ENCODE measurements around the gene ASCC3. TPM values are rescaled to one million over a fixed set of nuclear protein-coding genes. Genes with fewer than 3 reads are reported as not detected.

Gene ASCC3
- polyA plus RNA-seq, 2 of the 4 experiments (the other 2 are of a cell fraction) = 17.4 to 35.3 TPM

- TF ChIP-seq CTCF (IDR thresholded peaks at IDR 0.05) (peak; percentile 42), SMC3 (IDR thresholded peaks at IDR 0.05) (peak; percentile 46; the same call in 2 of the 3 replicates), JUNB (IDR thresholded peaks at IDR 0.05) (no peak), RAD21 (conservative IDR thresholded peaks at IDR 0.05 in 1 of 2, IDR thresholded peaks at IDR 0.05 in 1 of 2) (peak; percentile 19 to 34; a peak in 2 of 5 replicates)
- H3K4me2 ChIP-seq = no peak overlapping the region
- no peak overlapping the region for H3K4me3 ChIP-seq
- no peak for FAIRE-seq
- POLR2A ChIA-PET = no interaction called here
- H3K9me3 ChIP-seq = no peaks in the 10 kb centered on the region
- DNase-seq (ENCODE audit: low read depth in 1 of 2, low spot score in 1 of 2) = peak; percentile 4 to 18
- no peak overlapping the region for H3K27ac ChIP-seq
- CTCF ChIA-PET = no interaction called here
- H3K4me1 ChIP-seq = no peaks in the 10 kb centered on the region
- ATAC-seq = no peak; a peak in 1 of 6 replicates
These were observed 308.0 kb downstream of the ASCC3 start for GRCh38 chr6:100573166-100573565.

- Histone ChIP-seq H3K27ac (no peak overlapping the region), H3K9me3 (no peaks in the 10 kb centered on the region), H3K4me2 (no peak overlapping the region), H3K4me1 (no peaks in the 10 kb centered on the region), H3K4me3 (no peak overlapping the region)
- ATAC-seq = no peak
- no peak for DNase-seq (ENCODE audit: low read depth in 1 of 2, low spot score in 1 of 2)
- CTCF ChIA-PET = no interaction called here
- TF ChIP-seq EP300 (IDR thresholded peaks at IDR 0.05) (no peak), CHD4 (IDR thresholded peaks at IDR 0.05; ENCODE audit: borderline replicate concordance) (no peak), GATA3 (IDR thresholded peaks at IDR 0.05; ENCODE audit: borderline replicate concordance) (no peak), ZSCAN20 (CRISPR knock-in tag; IDR thresholded peaks at IDR 0.05) (no peak), NR3C1 (IDR thresholded peaks at IDR 0.05) (no peak), RNF2 (IDR thresholded peaks at IDR 0.05; ENCODE audit: borderline replicate concordance, low read depth) (no peak), RAD21 (conservative IDR thresholded peaks at IDR 0.05 in 1 of 2, IDR thresholded peaks at IDR 0.05 in 1 of 2) (no peak), RCOR1 (IDR thresholded peaks at IDR 0.05; ENCODE audit: low read depth, low read length) (no peak), RFX5 (IDR thresholded peaks at IDR 0.05) (no peak), MAFK (IDR thresholded peaks at IDR 0.05; ENCODE audit: partially characterized antibody) (no peak), CBX2 (IDR thresholded peaks at IDR 0.05; ENCODE audit: borderline replicate concordance, low read depth) (no peak), POLR2AphosphoS2 (conservative IDR thresholded peaks at IDR 0.05; ENCODE audit: low read length) (no peak), FOSB (CRISPR knock-in tag; IDR thresholded peaks at IDR 0.05) (no peak), HEYL (CRISPR knock-in tag; IDR thresholded peaks at IDR 0.05) (no peak), POLR2A (IDR thresholded peaks at IDR 0.05; ENCODE audit: low read length) (no peak), MAZ (IDR thresholded peaks at IDR 0.05; ENCODE audit: borderline replicate concordance, low read depth, low read length) (no peak), NFE2L2 (conservative IDR thresholded peaks at IDR 0.05; ENCODE audit: low read length) (no peak), CHD2 (IDR thresholded peaks at IDR 0.05; ENCODE audit: low read length, partially characterized antibody) (no peak), USF2 (IDR thresholded peaks at IDR 0.05) (no peak), JUN (IDR thresholded peaks at IDR 0.05) (no peak)
- 88% methylated on average over 5 of the region's 5 CpGs for WGBS (ENCODE audit: missing lambda C conversion rate)
- POLR2A ChIA-PET = no interaction called here
- FAIRE-seq = no peak
These were observed 312.9 kb downstream of the ASCC3 start for GRCh38 chr6:100568255-100568654.

- Histone ChIP-seq H3K9me3 (no peaks in the 10 kb centered on the region), H3K4me1 (no peaks in the 10 kb centered on the region), H3K4me2 (no peak overlapping the region), H3K4me3 (no peak overlapping the region), H3K27ac (no peak overlapping the region)
- DNase-seq (ENCODE audit: low read depth in 1 of 2, low spot score in 1 of 2) (no peak), ATAC-seq (no peak), FAIRE-seq (no peak)
- CTCF ChIA-PET = interaction anchor here (0.7 kb wide), 1 partner anchor 86 kb away, joined by 3 read pairs; no protein-coding TSS in a partner anchor
- POLR2A ChIA-PET = no interaction called here
- no peak for TF ChIP-seq EHMT2 (IDR thresholded peaks at IDR 0.05; ENCODE audit: low read depth)
- no peak for TF ChIP-seq CHD2 (IDR thresholded peaks at IDR 0.05; ENCODE audit: low read length, partially characterized antibody)
- TF ChIP-seq RFX5 (IDR thresholded peaks at IDR 0.05) = no peak
- TF ChIP-seq NPAS2 (CRISPR knock-in tag; IDR thresholded peaks at IDR 0.05; ENCODE audit: borderline replicate concordance) = no peak
- TF ChIP-seq HOXA7 (CRISPR knock-in tag; IDR thresholded peaks at IDR 0.05) = no peak
- no peak for TF ChIP-seq CHD4 (IDR thresholded peaks at IDR 0.05; ENCODE audit: borderline replicate concordance)
- no peak for TF ChIP-seq ELK1 (IDR thresholded peaks at IDR 0.05; ENCODE audit: low read depth, low read length)
- no peak for TF ChIP-seq E2F6 (IDR thresholded peaks at IDR 0.05; ENCODE audit: borderline replicate concordance, low read depth)
- TF ChIP-seq RCOR1 (IDR thresholded peaks at IDR 0.05; ENCODE audit: low read depth, low read length) = no peak
- no peak for TF ChIP-seq ZFP36 (IDR thresholded peaks at IDR 0.05; ENCODE audit: borderline replicate concordance, partially characterized antibody)
- TF ChIP-seq RNF2 (IDR thresholded peaks at IDR 0.05; ENCODE audit: borderline replicate concordance, low read depth) = no peak
- no peak for TF ChIP-seq BCL3 (IDR thresholded peaks at IDR 0.05)
- TF ChIP-seq ZNF302 (CRISPR knock-in tag; IDR thresholded peaks at IDR 0.05) = no peak
- no peak for TF ChIP-seq RAD21 (conservative IDR thresholded peaks at IDR 0.05 in 1 of 2, IDR thresholded peaks at IDR 0.05 in 1 of 2)
These were observed 314.6 kb downstream of the ASCC3 start for GRCh38 chr6:100566563-100566962.
